CD4-positive, alpha-beta T cell treated with Interleukin-4 for 1 hour (primary cell): ENCODE data around the gene GTF2H1.

Source experiments
- DNase-seq, 2 donors: peaks; one replicate each; pipeline ENCODE4 v3.0.0-alpha.2; 2020 to 2022

GTF2H1 gene

GRCh38 chr11:18321969-18322711, at the start of gene GTF2H1, which contains the start of gene HPS5:
Gene GTF2H1, plus strand, starts transcription at chr11:18322567. Its CDS starts 10,508 bp downstream, at chr11:18333075.
Gene HPS5, minus strand, starts transcription at chr11:18322140. Its CDS starts 4,282 bp downstream, at chr11:18317858.
- DNase-seq = peak; percentile 97 to 98

- peak in 1 of 2 donors; percentile 51 for DNase-seq
These were observed 44.6 kb upstream of the GTF2H1 start for GRCh38 chr11:18277565-18278271.

GRCh38 chr11:18280438-18281045, 41.8 kb upstream of the GTF2H1 start:
- DNase-seq = peak in 1 of 2 donors; percentile 19

GRCh38 chr11:18282626-18283025, 39.7 kb upstream of the GTF2H1 start:
- no peak for DNase-seq

GRCh38 chr11:18285841-18286240, 36.5 kb upstream of the GTF2H1 start:
- DNase-seq = no peak

GRCh38 chr11:18288911-18289310, 33.5 kb upstream of the GTF2H1 start:
- no peak for DNase-seq

GRCh38 chr11:18294862-18295261, 27.5 kb upstream of the GTF2H1 start:
- DNase-seq = no peak

- no peak for DNase-seq
These were observed 27.1 kb upstream of the GTF2H1 start for GRCh38 chr11:18295316-18295715.

GRCh38 chr11:18299721-18300120, 22.6 kb upstream of the GTF2H1 start:
- DNase-seq = no peak

GRCh38 chr11:18304745-18305144, 17.6 kb upstream of the GTF2H1 start:
- no peak for DNase-seq

GRCh38 chr11:18307461-18308139, 14.8 kb upstream of the GTF2H1 start:
- no peak for DNase-seq

- DNase-seq = no peak
These were observed 14.1 kb upstream of the GTF2H1 start for GRCh38 chr11:18308242-18308641.

- no peak for DNase-seq
These were observed 12.7 kb upstream of the GTF2H1 start for GRCh38 chr11:18309691-18310090.

GRCh38 chr11:18310800-18311340, 11.5 kb upstream of the GTF2H1 start:
- DNase-seq = peak in 1 of 2 donors; percentile 13

GRCh38 chr11:18312012-18312411, 10.4 kb upstream of the GTF2H1 start:
- DNase-seq = no peak

- no peak for DNase-seq
These were observed 9.5 kb upstream of the GTF2H1 start for GRCh38 chr11:18312663-18313420.

GRCh38 chr11:18313965-18314763, 8.2 kb upstream of the GTF2H1 start:
- no peak for DNase-seq

GRCh38 chr11:18314784-18315523, 7.4 kb upstream of the GTF2H1 start:
- DNase-seq = no peak

GRCh38 chr11:18315893-18316292, 6.5 kb upstream of the GTF2H1 start:
- no peak for DNase-seq

- DNase-seq = no peak
These were observed 4.8 kb upstream of the GTF2H1 start for GRCh38 chr11:18317551-18317950.
